GM21447 (cell line): ENCODE data around the gene RPS6KC1.
"Not testable (repeated sequence)": the region's sequence is repeated elsewhere in the genome, so short reads cannot be mapped to it uniquely, and the experiment has no call there.

Experiments
- ATAC-seq: cut with Tn5 transposase; IDR thresholded peaks from one replicate; pipeline ENCODE4 v1.9.1; 2021; ENCODE audit not compliant: unreplicated experiment

The RPS6KC1 gene

GRCh38 chr1:213201380-213202155 lies 150.5 kb downstream of the RPS6KC1 start:
- no peak for ATAC-seq

GRCh38 chr1:213211201-213211600 lies 160.2 kb downstream of the RPS6KC1 start:
- ATAC-seq: no peak

GRCh38 chr1:213219076-213219475 lies 168.0 kb downstream of the RPS6KC1 start:
- ATAC-seq: not testable (repeated sequence)

- ATAC-seq: no peak
Observed at GRCh38 chr1:213221209-213221608, 170.2 kb downstream of the RPS6KC1 start.

- no peak for ATAC-seq
Observed at GRCh38 chr1:213227458-213227857, 176.4 kb downstream of the RPS6KC1 start.

- ATAC-seq: no peak
Observed at GRCh38 chr1:213231795-213232231, 180.8 kb downstream of the RPS6KC1 start.

GRCh38 chr1:213242883-213243282 lies 191.8 kb downstream of the RPS6KC1 start:
- no peak for ATAC-seq

GRCh38 chr1:213244664-213245091 lies 193.6 kb downstream of the RPS6KC1 start:
- ATAC-seq: peak; percentile 71

GRCh38 chr1:213245260-213245910 lies 194.3 kb downstream of the RPS6KC1 start:
- ATAC-seq: no peak

- no peak for ATAC-seq
Observed at GRCh38 chr1:213247038-213247437, 196.0 kb downstream of the RPS6KC1 start.

GRCh38 chr1:213249395-213249794 lies 198.4 kb downstream of the RPS6KC1 start:
- ATAC-seq: no peak

- no peak for ATAC-seq
Observed at GRCh38 chr1:213250041-213250440, 199.0 kb downstream of the RPS6KC1 start.

- no peak for ATAC-seq
Observed at GRCh38 chr1:213250446-213250845, 199.4 kb downstream of the RPS6KC1 start.

GRCh38 chr1:213251972-213252371 lies 200.9 kb downstream of the RPS6KC1 start:
- no peak for ATAC-seq

- ATAC-seq: peak; percentile 83
Observed at GRCh38 chr1:213256438-213257087, 205.5 kb downstream of the RPS6KC1 start.

GRCh38 chr1:213260311-213261075 lies 209.5 kb downstream of the RPS6KC1 start:
- no peak for ATAC-seq

GRCh38 chr1:213264531-213264930 lies 213.5 kb downstream of the RPS6KC1 start:
- no peak for ATAC-seq

- no peak for ATAC-seq
Observed at GRCh38 chr1:213266983-213267772, 216.1 kb downstream of the RPS6KC1 start.

GRCh38 chr1:213268221-213268620 lies 217.2 kb downstream of the RPS6KC1 start:
- no peak for ATAC-seq

GRCh38 chr1:213269829-213270228 lies 218.8 kb downstream of the RPS6KC1 start:
- ATAC-seq: no peak
